Breast epithelium (tissue), 4 donors: ENCODE measurements around the gene CMTM4. TPM values are rescaled to one million over a fixed set of nuclear protein-coding genes. Genes with fewer than 3 reads are reported as not detected.

Experiments
- DNase-seq, 2 donors: peaks; one replicate each; pipeline ENCODE4 v3.0.0-alpha.2; 2019; ENCODE audit warnings: low spot score in 2 of 2
- H3K27ac ChIP-seq, 2 donors: fragments of 200-600 bp; sonication (generic) in 1 of 2; one replicate each; pipeline ENCODE4 v1.5.1; 2016 to 2019; ENCODE audit warnings: mild to moderate bottlenecking in 1 of 2
- H3K27me3 ChIP-seq, 2 donors: fragments of 200-600 bp; sonication (generic) in 1 of 2; one replicate each; pipeline versions ENCODE4 v1.5.1 to v1.6.0; 2017 to 2019; ENCODE audit warnings: control low read depth in 1 of 2, mild to moderate bottlenecking in 1 of 2
- H3K36me3 ChIP-seq: fragments of 200-600 bp; one replicate; pipeline ENCODE4 v1.5.1; 2019
- H3K4me1 ChIP-seq, 2 donors: fragments of 200-600 bp; sonication (generic); one replicate each; pipeline ENCODE4 v1.5.1; 2016 to 2019; ENCODE audit warnings: control low read depth in 1 of 2
- H3K4me3 ChIP-seq, 3 donors: fragments of 200-600 bp; sonication (generic); 1 replicate in 2 of 3; 2 replicates in 1 of 3; pipeline ENCODE4 v1.5.1; 2016 to 2019; ENCODE audit warnings: mild to moderate bottlenecking in 3 of 3, moderate library complexity in 2 of 3
- H3K9me3 ChIP-seq, 2 donors: fragments of 200-600 bp; sonication (generic) in 1 of 2; one replicate each; pipeline ENCODE4 v1.5.1; 2016 to 2019; ENCODE audit warnings: control low read depth in 1 of 2
- CTCF ChIP-seq, 3 donors: fragments of 450-650 bp; IDR thresholded peaks; one replicate each; pipeline ENCODE4 v1.5.1; 2016 to 2017; ENCODE audit warnings: antibody characterized with exemption in 3 of 3, mild to moderate bottlenecking in 3 of 3, moderate library complexity in 3 of 3
- POLR2A ChIP-seq: fragments of 450-650 bp; IDR thresholded peaks from one replicate; pipeline ENCODE4 v1.6.1; 2016; ENCODE audit warnings: antibody characterized with exemption, mild to moderate bottlenecking, moderate library complexity
- POLR2AphosphoS5 ChIP-seq, 3 donors: sonication (generic); formaldehyde crosslinking; IDR thresholded peaks; one replicate each; pipeline ENCODE4 v1.6.1; 2017; ENCODE audit warnings: antibody characterized with exemption in 3 of 3
- intact Hi-C: fragments of 100-400 bp; cut with DNase I; formaldehyde crosslinking; loops from one replicate; pipeline ENCODE4 v1.15.1; 2023; ENCODE audit warnings: low total_unique reads
- total RNA-seq, 3 donors: library from RNA; depleted of rRNA; stranded (reverse); fragments of >200 nt; gene quantifications; one replicate each; pipeline ENCODE4 v1.1.0, GENCODE V29; 2016

CMTM4 gene
- total RNA-seq, 3 donors from 2014 or later = 12.5 to 35.4 (median 33.7) TPM

GRCh38 chr16:66658143-66658859 is 38.2 kb downstream of the CMTM4 start:
- no peaks in the 10 kb centered on the region for H3K4me1 ChIP-seq
- intact Hi-C loops = no loop called here
- no peaks in the 10 kb centered on the region for H3K36me3 ChIP-seq
- TF ChIP-seq CTCF (IDR thresholded peaks at IDR 0.05) (no peak), POLR2AphosphoS5 (IDR thresholded peaks at IDR 0.05) (no peak), POLR2A (no peak)
- no peaks in the 10 kb centered on the region for H3K27me3 ChIP-seq
- H3K27ac ChIP-seq = no peak overlapping the region
- no peaks in the 10 kb centered on the region for H3K9me3 ChIP-seq
- DNase-seq = no peak
- H3K4me3 ChIP-seq = no peak overlapping the region

- H3K27me3 ChIP-seq = no peaks in the 10 kb centered on the region
- DNase-seq = no peak
- H3K9me3 ChIP-seq = no peaks in the 10 kb centered on the region
- no peaks in the 10 kb centered on the region for H3K36me3 ChIP-seq
- TF ChIP-seq POLR2AphosphoS5 (IDR thresholded peaks at IDR 0.05) (no peak), POLR2A (no peak), CTCF (IDR thresholded peaks at IDR 0.05) (no peak)
- no peak overlapping the region for H3K27ac ChIP-seq
- no peak overlapping the region for H3K4me3 ChIP-seq
- intact Hi-C loops = no loop called here
- H3K4me1 ChIP-seq = no peaks in the 10 kb centered on the region
Observed at GRCh38 chr16:66656547-66656946, 40.0 kb downstream of the CMTM4 start.

- intact Hi-C loops = no loop called here
- Histone ChIP-seq H3K27ac (no peak overlapping the region), H3K9me3 (no peaks in the 10 kb centered on the region), H3K27me3 (no peaks in the 10 kb centered on the region), H3K36me3 (no peaks in the 10 kb centered on the region), H3K4me1 (peaks cover 0 to 4% of the 10 kb centered on the region in 2 donors), H3K4me3 (no peak overlapping the region)
- TF ChIP-seq POLR2A = no peak
- no peak for TF ChIP-seq CTCF (IDR thresholded peaks at IDR 0.05)
- no peak for TF ChIP-seq POLR2AphosphoS5 (IDR thresholded peaks at IDR 0.05)
- no peak for DNase-seq
Observed at GRCh38 chr16:66653581-66654350, 42.8 kb downstream of the CMTM4 start.

GRCh38 chr16:66652661-66653360 is 43.7 kb downstream of the CMTM4 start:
- no peaks in the 10 kb centered on the region for H3K36me3 ChIP-seq
- peaks cover 0 to 4% of the 10 kb centered on the region in 2 donors for H3K4me1 ChIP-seq
- H3K9me3 ChIP-seq = no peaks in the 10 kb centered on the region
- H3K27me3 ChIP-seq = no peaks in the 10 kb centered on the region
- intact Hi-C loops = no loop called here
- TF ChIP-seq POLR2AphosphoS5 (IDR thresholded peaks at IDR 0.05) (no peak), POLR2A (no peak), CTCF (IDR thresholded peaks at IDR 0.05) (no peak)
- H3K4me3 ChIP-seq = no peak overlapping the region
- DNase-seq = no peak
- no peak overlapping the region for H3K27ac ChIP-seq

GRCh38 chr16:66651965-66652364 is 44.6 kb downstream of the CMTM4 start:
- Histone ChIP-seq H3K9me3 (no peaks in the 10 kb centered on the region), H3K4me3 (no peak overlapping the region), H3K27me3 (no peaks in the 10 kb centered on the region), H3K27ac (no peak overlapping the region), H3K4me1 (peaks cover 0 to 4% of the 10 kb centered on the region in 2 donors), H3K36me3 (no peaks in the 10 kb centered on the region)
- intact Hi-C loops = no loop called here
- DNase-seq = no peak
- no peak for TF ChIP-seq CTCF (IDR thresholded peaks at IDR 0.05)
- no peak for TF ChIP-seq POLR2A
- no peak for TF ChIP-seq POLR2AphosphoS5 (IDR thresholded peaks at IDR 0.05)
